CD8-positive, alpha-beta memory T cell (primary cell): Measurements from ENCODE around the gene PSMB3. TPM values are rescaled to one million over a fixed set of nuclear protein-coding genes. Genes with fewer than 3 reads are reported as not detected.

Experiments used
- CTCF ChIA-PET: fragments of 350-600 bp; sonication (Branson Sonifier 250); formaldehyde crosslinking; loops from one replicate; lab custom pipeline; 2021; ENCODE audit warnings: antibody characterized with exemption; lab: Charles Lee
- POLR2A ChIA-PET: fragments of 350-600 bp; sonication (Branson Sonifier 250); formaldehyde crosslinking; loops from one replicate; lab custom pipeline; 2021; ENCODE audit warnings: antibody characterized with exemption; lab: Charles Lee
- DNase-seq, 5 donors: peaks; one replicate each; pipeline versions ENCODE4 v3.0.0 to v3.0.0-alpha.2; 2020 to 2022; ENCODE audit warnings: mixed read lengths in 1 of 5
- H3K27ac ChIP-seq: one replicate; pipeline ENCODE4 v1.7.0; 2013; ENCODE audit warnings: low read depth, mild to moderate bottlenecking, low read length, moderate library complexity
- H3K27me3 ChIP-seq: 2 replicates; pipeline ENCODE4 v1.7.0; 2013; ENCODE audit warnings: low read length, mild to moderate bottlenecking; ENCODE audit not compliant: insufficient read depth, poor library complexity, severe bottlenecking
- H3K36me3 ChIP-seq: 2 replicates; pipeline ENCODE4 v1.7.0; 2013; ENCODE audit warnings: mild to moderate bottlenecking, low read length, moderate library complexity; ENCODE audit not compliant: insufficient read depth
- H3K4me1 ChIP-seq: 2 replicates; pipeline ENCODE4 v1.7.0; 2013; ENCODE audit warnings: mild to moderate bottlenecking, low read length, moderate library complexity; ENCODE audit not compliant: insufficient read depth
- H3K4me3 ChIP-seq: 2 replicates; pipeline ENCODE4 v1.7.0; 2013; ENCODE audit warnings: mild to moderate bottlenecking, low read length
- H3K9me3 ChIP-seq: 2 replicates; pipeline ENCODE4 v1.7.0; 2013; ENCODE audit warnings: mild to moderate bottlenecking, low read length
- H3K27ac Mint-ChIP-seq, 8 donors: one replicate each; pipeline ENCODE4 v1.8.0; 2020 to 2021; ENCODE audit warnings: mixed read lengths in 8 of 8, mild to moderate bottlenecking in 6 of 8, inconsistent platforms in 3 of 8, moderate library complexity in 3 of 8
- H3K27me3 Mint-ChIP-seq, 2 donors: one replicate each; pipeline ENCODE4 v1.8.0; 2020 to 2021; ENCODE audit warnings: mixed read lengths in 2 of 2, mild to moderate bottlenecking in 1 of 2, moderate library complexity in 1 of 2
- H3K36me3 Mint-ChIP-seq, 3 donors: one replicate each; pipeline ENCODE4 v1.8.0; 2020 to 2021; ENCODE audit warnings: mixed read lengths in 3 of 3, inconsistent platforms in 1 of 3, mild to moderate bottlenecking in 1 of 3
- H3K4me1 Mint-ChIP-seq, 3 donors: one replicate each; pipeline ENCODE4 v1.8.0; 2020 to 2021; ENCODE audit warnings: mixed read lengths in 3 of 3, inconsistent platforms in 1 of 3, mild to moderate bottlenecking in 1 of 3
- H3K4me3 Mint-ChIP-seq, 7 donors: one replicate each; pipeline ENCODE4 v1.8.0; 2020 to 2021; ENCODE audit warnings: mixed read lengths in 7 of 7, mild to moderate bottlenecking in 6 of 7, moderate library complexity in 4 of 7, inconsistent platforms in 2 of 7
- H3K9me3 Mint-ChIP-seq, 5 donors: one replicate each; pipeline ENCODE4 v1.8.0; 2020 to 2022; ENCODE audit warnings: mixed read lengths in 5 of 5, mild to moderate bottlenecking in 3 of 5, moderate library complexity in 2 of 5, inconsistent platforms in 1 of 5
- polyA plus RNA-seq: library from polyadenylated mRNA; unstranded; fragments of 300-500 nt; fragmentation: Illumina TruSeq; gene quantifications from one replicate; pipeline ENCODE4 v1.2.3, GENCODE V29; 2021
- total RNA-seq, 2 experiments: library from RNA; stranded (reverse); gene quantifications; one replicate each; pipeline ENCODE4 v1.2.3, GENCODE V29; 2021

PSMB3 gene
- total and polyA plus RNA-seq, 3 experiments from 2014 or later, result 317 to 431 (median 323) TPM

GRCh38 chr17:38738007-38738662, 14.4 kb upstream of the PSMB3 start:
- ChIA-PET CTCF (interaction anchor here (2.0 to 5.4 kb wide), 2 partner anchors 62 to 180 kb away, joined by 9 to 140 read pairs; partner anchors contain the start of gene EPOP), POLR2A (no interaction called here)
- Histone ChIP-seq H3K4me1 (peaks cover 13% of the 10 kb centered on the region), H3K9me3 (no peaks in the 10 kb centered on the region), H3K27ac (no peak overlapping the region), H3K4me3 (no peak overlapping the region), H3K27me3 (no peaks in the 10 kb centered on the region), H3K36me3 (no peaks in the 10 kb centered on the region)
- peaks cover 0 to 4% (median 0%) of the 10 kb centered on the region in 3 donors for H3K36me3 Mint-ChIP-seq
- H3K4me3 Mint-ChIP-seq, result no peak overlapping the region
- DNase-seq, result no peak
- H3K27me3 Mint-ChIP-seq, result peaks cover 3 to 13% of the 10 kb centered on the region in 2 donors
- H3K27ac Mint-ChIP-seq, result no peak overlapping the region
- peaks cover 13 to 23% (median 17%) of the 10 kb centered on the region in 3 donors for H3K4me1 Mint-ChIP-seq
- H3K9me3 Mint-ChIP-seq, result no peaks in the 10 kb centered on the region

- H3K27me3 Mint-ChIP-seq, result peaks cover 3 to 13% of the 10 kb centered on the region in 2 donors
- no peak overlapping the region for H3K27ac Mint-ChIP-seq
- Histone ChIP-seq H3K27ac (no peak overlapping the region), H3K4me3 (no peak overlapping the region), H3K27me3 (no peaks in the 10 kb centered on the region), H3K36me3 (no peaks in the 10 kb centered on the region), H3K4me1 (peaks cover 11% of the 10 kb centered on the region), H3K9me3 (no peaks in the 10 kb centered on the region)
- no peaks in the 10 kb centered on the region for H3K9me3 Mint-ChIP-seq
- POLR2A ChIA-PET, result no interaction called here
- peaks cover 9 to 18% (median 14%) of the 10 kb centered on the region in 3 donors for H3K4me1 Mint-ChIP-seq
- H3K36me3 Mint-ChIP-seq, result peaks cover 0 to under 1% (median 0%) of the 10 kb centered on the region in 3 donors
- no peak overlapping the region for H3K4me3 Mint-ChIP-seq
- CTCF ChIA-PET, result interaction anchor here (5.4 kb wide), 1 partner anchor 63 kb away, joined by 140 read pairs; the partner anchor contains the start of gene EPOP
- DNase-seq, result no peak
Measured at GRCh38 chr17:38738686-38739085, 13.9 kb upstream of the PSMB3 start.

- Mint-ChIP-seq H3K4me1 (peaks cover 4 to 12% (median 8%) of the 10 kb centered on the region in 3 donors), H3K4me3 (no peak overlapping the region), H3K9me3 (no peaks in the 10 kb centered on the region), H3K36me3 (no peaks in the 10 kb centered on the region), H3K27me3 (peaks cover 3 to 16% of the 10 kb centered on the region in 2 donors), H3K27ac (peak overlapping the region in 1 of 8 donors; percentile 88)
- Histone ChIP-seq H3K27ac (no peak overlapping the region), H3K36me3 (no peaks in the 10 kb centered on the region), H3K27me3 (no peaks in the 10 kb centered on the region), H3K4me1 (peaks cover 5% of the 10 kb centered on the region), H3K4me3 (no peak overlapping the region), H3K9me3 (no peaks in the 10 kb centered on the region)
- no peak for DNase-seq
- POLR2A ChIA-PET, result no interaction called here
- CTCF ChIA-PET, result no interaction called here
Measured at GRCh38 chr17:38739305-38739704, 13.2 kb upstream of the PSMB3 start.

GRCh38 chr17:38740044-38740443, 12.5 kb upstream of the PSMB3 start:
- no peak for DNase-seq
- CTCF ChIA-PET, result no interaction called here
- Histone ChIP-seq H3K4me1 (no peaks in the 10 kb centered on the region), H3K4me3 (no peak overlapping the region), H3K9me3 (no peaks in the 10 kb centered on the region), H3K27ac (no peak overlapping the region), H3K27me3 (no peaks in the 10 kb centered on the region), H3K36me3 (no peaks in the 10 kb centered on the region)
- H3K4me1 Mint-ChIP-seq, result peaks cover under 1 to 4% (median under 1%) of the 10 kb centered on the region in 3 donors
- H3K36me3 Mint-ChIP-seq, result no peaks in the 10 kb centered on the region
- H3K27ac Mint-ChIP-seq, result no peak overlapping the region
- H3K27me3 Mint-ChIP-seq, result peaks cover 10 to 22% of the 10 kb centered on the region in 2 donors
- no peak overlapping the region for H3K4me3 Mint-ChIP-seq
- POLR2A ChIA-PET, result no interaction called here
- no peaks in the 10 kb centered on the region for H3K9me3 Mint-ChIP-seq

GRCh38 chr17:38740806-38741205, 11.7 kb upstream of the PSMB3 start:
- ChIA-PET CTCF (no interaction called here), POLR2A (no interaction called here)
- Mint-ChIP-seq H3K4me3 (no peak overlapping the region), H3K36me3 (no peaks in the 10 kb centered on the region), H3K27ac (no peak overlapping the region), H3K9me3 (no peaks in the 10 kb centered on the region), H3K27me3 (peaks cover 17 to 25% of the 10 kb centered on the region in 2 donors), H3K4me1 (peaks cover 0 to under 1% (median 0%) of the 10 kb centered on the region in 3 donors)
- no peaks in the 10 kb centered on the region for H3K36me3 ChIP-seq
- H3K9me3 ChIP-seq, result no peaks in the 10 kb centered on the region
- H3K27me3 ChIP-seq, result no peaks in the 10 kb centered on the region
- no peak for DNase-seq
- H3K4me1 ChIP-seq, result no peaks in the 10 kb centered on the region
- H3K27ac ChIP-seq, result no peak overlapping the region
- no peak overlapping the region for H3K4me3 ChIP-seq

- CTCF ChIA-PET, result no interaction called here
Measured at GRCh38 chr17:38741461-38741860, 11.1 kb upstream of the PSMB3 start.

GRCh38 chr17:38741921-38742410, 10.6 kb upstream of the PSMB3 start:
- no peak overlapping the region for H3K4me3 Mint-ChIP-seq
- H3K27me3 ChIP-seq, result peaks cover 7% of the 10 kb centered on the region
- H3K4me3 ChIP-seq, result no peak overlapping the region
- ChIA-PET CTCF (no interaction called here), POLR2A (no interaction called here)
- H3K27ac ChIP-seq, result no peak overlapping the region
- H3K27ac Mint-ChIP-seq, result peak overlapping the region in 1 of 8 donors; percentile 64
- H3K9me3 ChIP-seq, result no peaks in the 10 kb centered on the region
- no peaks in the 10 kb centered on the region for H3K36me3 Mint-ChIP-seq
- peaks cover 6 to 9% (median 8%) of the 10 kb centered on the region in 3 donors for H3K4me1 Mint-ChIP-seq
- no peaks in the 10 kb centered on the region for H3K9me3 Mint-ChIP-seq
- peaks cover 29 to 37% of the 10 kb centered on the region in 2 donors for H3K27me3 Mint-ChIP-seq
- H3K4me1 ChIP-seq, result peaks cover 6% of the 10 kb centered on the region
- no peak for DNase-seq
- no peaks in the 10 kb centered on the region for H3K36me3 ChIP-seq

More at GRCh38 chr17:38741461-38741860, 11.1 kb upstream of the PSMB3 start:
- H3K9me3 Mint-ChIP-seq, result no peaks in the 10 kb centered on the region
- peaks cover 1 to 7% (median 4%) of the 10 kb centered on the region in 3 donors for H3K4me1 Mint-ChIP-seq
- POLR2A ChIA-PET, result no interaction called here
- H3K27me3 Mint-ChIP-seq, result peaks cover 23 to 32% of the 10 kb centered on the region in 2 donors
- DNase-seq, result no peak
- no peak overlapping the region for H3K27ac Mint-ChIP-seq
- no peak overlapping the region for H3K4me3 Mint-ChIP-seq
- H3K36me3 Mint-ChIP-seq, result no peaks in the 10 kb centered on the region
- H3K27me3 ChIP-seq, result peaks cover 2% of the 10 kb centered on the region
- peaks cover under 1% of the 10 kb centered on the region for H3K4me1 ChIP-seq
- no peaks in the 10 kb centered on the region for H3K9me3 ChIP-seq
- H3K36me3 ChIP-seq, result no peaks in the 10 kb centered on the region
- H3K27ac ChIP-seq, result no peak overlapping the region
- H3K4me3 ChIP-seq, result no peak overlapping the region
